Fibroblast of lung (primary cell): ENCODE results near the gene CD151.

Experiments
- CTCF ChIP-seq, 2 donors: IDR thresholded peaks in 1 of 2; conservative IDR thresholded peaks in 1 of 2; 1 replicate in 1 of 2; 2 replicates in 1 of 2; pipeline ENCODE4 v1.5.1; 2011 to 2012; ENCODE audit warnings: low read length in 2 of 2, control low read depth in 1 of 2, inconsistent platforms in 1 of 2, low read depth in 1 of 2, mild to moderate bottlenecking in 1 of 2
- EZH2 ChIP-seq: IDR thresholded peaks from 2 replicates; pipeline ENCODE4 v1.5.1; 2012; ENCODE audit warnings: low read length, control low read depth, mild to moderate bottlenecking; ENCODE audit errors: missing control alignments

GRCh38 chr11:824292-824880 lies 8.4 kb upstream of the CD151 start:
- TF ChIP-seq EZH2 (no peak), CTCF (conservative IDR thresholded peaks at IDR 0.05 in 1 of 2, IDR thresholded peaks at IDR 0.05 in 1 of 2; ENCODE audit: low read depth in 1 of 2, low read length in 2 of 2) (no peak)
